GM04504 (cell line): ENCODE measurements around the gene CXorf65.

Experiments
- DNase-seq: peaks from one replicate; pipeline ENCODE4 v3.0.0-alpha.2; 2012; ENCODE audit warnings: low read depth

The CXorf65 gene

DNA sequence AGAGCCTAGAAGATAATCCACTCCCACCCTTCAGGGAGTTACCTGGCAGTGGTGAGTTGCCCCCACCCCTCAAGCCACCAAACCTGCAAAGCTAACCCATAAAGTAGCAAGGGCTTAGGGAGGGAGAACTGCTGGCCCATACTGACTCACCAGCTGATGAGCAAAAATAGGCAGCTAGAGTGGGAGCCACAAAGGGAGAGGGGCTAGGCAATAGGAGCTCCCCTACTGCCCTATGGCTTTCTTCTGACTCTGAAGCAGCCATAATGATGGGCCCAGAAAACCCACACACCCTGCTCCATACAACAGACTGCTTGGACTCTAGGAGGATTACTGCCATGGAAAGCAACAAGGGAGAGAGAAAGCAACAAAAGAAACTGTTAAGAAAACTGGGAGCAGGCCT, 46.4 kb downstream of the CXorf65 start:
- no peak for DNase-seq

DNA sequence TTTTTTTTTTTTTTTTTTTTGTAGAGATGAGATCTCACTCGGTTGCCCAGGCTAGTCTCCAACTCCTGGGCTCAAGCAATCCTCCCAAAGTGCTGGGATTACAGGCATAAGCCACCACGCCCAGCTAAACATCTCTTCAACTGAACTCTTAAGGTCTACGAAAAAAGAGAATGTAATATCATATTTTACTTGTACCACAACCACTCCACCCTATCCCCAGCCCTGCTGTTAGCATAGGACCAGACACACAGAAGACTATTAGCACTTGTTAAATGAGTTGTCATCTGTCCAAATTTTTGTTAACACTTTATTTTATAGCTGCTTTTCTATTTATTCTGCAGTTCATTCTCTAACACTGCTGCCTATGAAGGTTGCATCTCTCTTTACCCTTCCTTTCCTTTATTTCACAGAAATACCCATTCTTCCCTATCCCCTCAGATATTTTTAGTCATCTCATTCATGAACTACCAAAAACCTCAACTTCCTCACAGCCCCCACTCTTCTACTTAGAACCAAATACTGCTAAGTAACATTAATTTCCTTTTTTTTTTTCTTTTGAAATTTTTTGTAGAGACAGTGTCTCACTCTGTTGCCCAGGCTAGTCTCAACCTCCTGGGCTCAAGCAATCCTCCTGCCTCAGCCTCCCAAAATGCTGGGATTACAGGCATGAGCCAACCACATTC, 48.6 kb downstream of the CXorf65 start:
- no peak for DNase-seq

- DNase-seq: no peak
These were observed 49.7 kb downstream of the CXorf65 start for GRCh38 chrX:71056867-71057266.
